Measurements from ENCODE around the gene PHYH.
"Not testable (repeated sequence)": the region's sequence is repeated elsewhere in the genome, so short reads cannot be mapped to it uniquely, and the experiment has no call there.

The PHYH gene

DNA sequence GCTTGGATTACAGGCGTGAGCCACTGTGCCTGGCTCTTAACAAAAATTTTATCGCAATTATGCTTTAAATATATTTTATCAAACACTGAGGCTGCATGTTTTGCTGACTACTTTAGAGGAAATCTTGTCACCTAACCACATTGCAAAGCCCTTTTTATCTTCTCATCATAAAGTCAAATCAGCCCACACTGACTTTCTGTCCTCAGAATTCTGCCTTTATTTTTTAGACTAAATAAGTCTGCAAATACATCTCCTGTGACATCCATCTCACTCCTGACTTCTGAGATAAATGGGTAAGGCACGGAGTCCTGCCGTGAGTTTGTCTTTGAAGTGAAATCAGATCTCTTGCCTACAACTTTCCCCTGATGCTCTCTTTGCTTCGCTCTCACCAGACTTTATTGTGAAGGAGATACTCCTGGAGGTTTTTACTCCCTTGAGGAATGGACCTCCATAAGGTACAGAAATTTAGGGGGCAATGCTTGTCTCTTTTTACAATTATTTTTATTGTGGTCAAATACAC, 42.2 kb downstream of the PHYH start:
- TF ChIP-seq, protein P1, sequence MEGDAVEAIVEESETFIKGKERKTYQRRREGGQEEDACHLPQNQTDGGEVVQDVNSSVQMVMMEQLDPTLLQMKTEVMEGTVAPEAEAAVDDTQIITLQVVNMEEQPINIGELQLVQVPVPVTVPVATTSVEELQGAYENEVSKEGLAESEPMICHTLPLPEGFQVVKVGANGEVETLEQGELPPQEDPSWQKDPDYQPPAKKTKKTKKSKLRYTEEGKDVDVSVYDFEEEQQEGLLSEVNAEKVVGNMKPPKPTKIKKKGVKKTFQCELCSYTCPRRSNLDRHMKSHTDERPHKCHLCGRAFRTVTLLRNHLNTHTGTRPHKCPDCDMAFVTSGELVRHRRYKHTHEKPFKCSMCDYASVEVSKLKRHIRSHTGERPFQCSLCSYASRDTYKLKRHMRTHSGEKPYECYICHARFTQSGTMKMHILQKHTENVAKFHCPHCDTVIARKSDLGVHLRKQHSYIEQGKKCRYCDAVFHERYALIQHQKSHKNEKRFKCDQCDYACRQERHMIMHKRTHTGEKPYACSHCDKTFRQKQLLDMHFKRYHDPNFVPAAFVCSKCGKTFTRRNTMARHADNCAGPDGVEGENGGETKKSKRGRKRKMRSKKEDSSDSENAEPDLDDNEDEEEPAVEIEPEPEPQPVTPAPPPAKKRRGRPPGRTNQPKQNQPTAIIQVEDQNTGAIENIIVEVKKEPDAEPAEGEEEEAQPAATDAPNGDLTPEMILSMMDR (IDR thresholded peaks at IDR 0.05; ENCODE audit: low read depth, low read length, missing control alignments): no peak

DNA sequence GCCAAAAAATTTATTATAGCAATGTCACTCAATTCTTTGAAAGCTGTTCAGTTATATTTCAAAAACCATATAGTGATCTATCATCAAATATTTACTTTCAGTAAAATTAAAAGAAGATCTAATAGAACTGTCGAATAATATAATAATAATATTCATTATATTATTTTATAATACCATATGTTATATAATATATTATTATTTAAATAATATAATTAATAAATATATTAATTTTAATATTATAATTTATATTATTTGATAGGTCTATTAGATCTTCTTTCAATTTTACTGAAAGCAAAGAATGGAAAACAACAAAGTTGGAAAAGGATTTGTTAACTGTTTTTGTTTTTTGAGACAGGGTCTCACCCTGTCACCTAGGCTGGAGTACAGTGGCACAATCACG, 43.2 kb downstream of the PHYH start:
- H3K4me3 ChIP-seq (ENCODE audit: low read depth, low read length): no peak overlapping the region
- no peak for DNase-seq (ENCODE audit: low read depth)
- TF ChIP-seq, protein P1 (IDR thresholded peaks at IDR 0.05; ENCODE audit: low read depth, low read length, missing control alignments): no peak

More for the DNA sequence above, 42.2 kb downstream of the PHYH start:
- no peak for DNase-seq (ENCODE audit: low read depth)
- no peak overlapping the region for H3K4me3 ChIP-seq (ENCODE audit: low read depth, low read length)

DNA sequence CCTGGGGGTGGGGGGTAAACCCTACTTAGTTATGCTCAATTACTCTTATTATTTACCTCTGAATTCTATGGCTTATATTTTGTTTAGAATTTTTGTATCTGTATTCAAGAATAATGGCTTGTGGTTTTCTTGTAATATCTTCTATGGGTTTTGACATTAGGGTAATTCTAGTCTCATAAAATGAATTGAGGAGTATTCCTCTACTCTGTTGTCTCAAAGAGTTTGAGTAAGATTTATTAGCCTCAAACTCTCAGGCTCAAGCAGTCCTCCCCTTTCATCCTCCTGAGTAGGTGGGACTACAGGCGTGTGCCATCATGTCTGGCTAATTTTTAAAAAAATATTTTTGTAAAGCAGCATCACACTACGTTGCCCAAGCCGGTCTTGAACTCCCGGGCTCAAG, 46.1 kb downstream of the PHYH start:
- TF ChIP-seq, protein P1 (IDR thresholded peaks at IDR 0.05; ENCODE audit: low read depth, low read length, missing control alignments): no peak

DNA sequence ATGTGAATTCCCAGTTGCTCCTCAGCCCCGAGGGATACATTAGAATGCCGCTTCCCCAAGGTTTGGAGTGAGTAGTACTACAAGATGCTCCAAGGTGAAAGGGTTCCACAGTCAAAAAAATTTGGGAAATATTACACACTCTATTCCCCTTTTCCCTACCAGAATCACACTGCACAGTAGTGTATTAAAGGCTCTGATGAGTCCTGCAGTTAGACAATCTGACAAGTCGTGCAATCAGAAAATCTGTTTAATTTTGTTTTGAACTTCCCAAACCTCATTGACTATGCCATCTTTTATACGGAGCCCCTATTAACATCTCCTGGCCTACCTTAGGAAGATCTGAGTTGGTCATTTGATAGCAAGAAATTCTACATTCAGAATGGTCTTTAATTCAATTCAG, 52.1 kb downstream of the PHYH start:
- TF ChIP-seq, protein P1 (IDR thresholded peaks at IDR 0.05; ENCODE audit: low read depth, low read length, missing control alignments): no peak
- H3K4me3 ChIP-seq (ENCODE audit: low read depth, low read length): no peak overlapping the region
- no peak for DNase-seq (ENCODE audit: low read depth)

More for the DNA sequence above, 46.1 kb downstream of the PHYH start:
- no peak overlapping the region for H3K4me3 ChIP-seq (ENCODE audit: low read depth, low read length)
- no peak for DNase-seq (ENCODE audit: low read depth)

DNA sequence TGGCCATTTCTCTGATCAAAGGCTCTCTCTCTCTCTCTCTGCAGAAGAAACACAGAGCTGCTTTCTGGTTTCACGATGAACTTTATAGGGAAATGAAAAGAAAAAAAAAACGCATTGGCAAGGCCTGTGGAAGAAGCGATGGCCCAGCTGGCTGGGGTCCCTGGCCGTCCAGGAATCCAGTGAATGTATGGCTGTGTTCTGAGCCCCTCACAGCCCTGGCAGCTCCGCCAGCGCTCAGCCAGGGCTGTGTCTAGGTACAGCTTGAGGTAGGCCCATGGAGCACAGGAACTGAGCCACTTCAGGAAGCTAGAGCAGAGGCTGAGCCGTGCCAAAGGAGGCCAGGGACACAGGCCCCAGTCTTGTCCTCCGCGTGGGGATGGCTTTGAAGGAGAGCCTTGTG, 52.6 kb downstream of the PHYH start:
- TF ChIP-seq, protein P1 (IDR thresholded peaks at IDR 0.05; ENCODE audit: low read depth, low read length, missing control alignments): no peak
- DNase-seq (ENCODE audit: low read depth): no peak

DNA sequence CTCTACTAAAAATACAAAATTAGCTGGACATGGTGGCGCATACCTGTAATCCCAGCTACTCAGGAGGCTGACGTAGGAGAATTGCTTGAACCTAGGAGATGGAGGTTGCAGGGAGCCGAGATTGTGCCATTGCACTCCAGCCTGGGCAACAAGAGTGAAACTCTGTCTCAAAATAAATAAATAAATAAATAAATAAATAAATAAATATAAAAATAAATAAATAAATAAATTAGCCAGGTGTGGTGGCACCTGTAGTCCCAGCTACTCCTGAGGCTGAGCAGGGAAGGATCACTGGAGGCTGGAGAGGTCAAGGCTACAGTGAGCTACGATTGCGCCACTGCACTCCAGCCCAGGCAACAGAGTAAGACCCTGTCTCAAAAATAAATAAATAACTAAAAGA, 57.6 kb downstream of the PHYH start:
- not testable (repeated sequence) for H3K4me3 ChIP-seq (ENCODE audit: low read depth, low read length); DNase-seq (ENCODE audit: low read depth)

More for the DNA sequence above, 52.6 kb downstream of the PHYH start:
- H3K4me3 ChIP-seq (ENCODE audit: low read depth, low read length): no peak overlapping the region

DNA sequence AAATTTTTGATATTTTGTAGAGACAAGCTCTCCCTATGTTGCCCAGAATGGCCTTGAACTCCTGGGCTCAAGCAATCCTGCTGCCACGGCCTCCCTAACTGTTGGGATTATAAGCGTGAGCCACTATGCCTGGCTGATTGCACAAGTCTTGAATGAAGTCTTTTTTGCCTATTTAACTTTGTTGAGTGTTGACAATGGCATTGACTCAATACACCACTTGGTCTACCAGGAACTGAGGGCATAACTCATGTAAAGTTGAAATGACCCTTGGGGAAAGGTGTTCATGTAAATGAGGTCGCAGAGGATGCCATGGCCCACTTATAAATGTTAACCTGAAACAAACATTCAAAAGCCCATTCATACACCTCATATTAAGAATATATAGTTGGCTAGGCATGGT, 58.3 kb downstream of the PHYH start:
- H3K4me3 ChIP-seq (ENCODE audit: low read depth, low read length): no peak overlapping the region
- TF ChIP-seq, protein P1 (IDR thresholded peaks at IDR 0.05; ENCODE audit: low read depth, low read length, missing control alignments): no peak
- DNase-seq (ENCODE audit: low read depth): no peak
